DMS 273 treated with DMSO at 0.1 percent for 48 hours (cell line): Measurements from ENCODE around the gene PLK5.
"Not testable (repeated sequence)": the region's sequence is repeated elsewhere in the genome, so short reads cannot be mapped to it uniquely, and the experiment has no call there.

Experiments
- DNase-seq: peaks from one replicate; lab custom pipeline; 2025; lab: John Stamatoyannopoulos, UW

The PLK5 gene

GRCh38 chr19:1491114-1491848, 32.6 kb upstream of the PLK5 start, which contains the start of gene REEP6:
Gene REEP6 (plus strand): TSS chr19:1491181. CDS start chr19:1491270, 89 bp downstream.
- no peak for DNase-seq

DNA sequence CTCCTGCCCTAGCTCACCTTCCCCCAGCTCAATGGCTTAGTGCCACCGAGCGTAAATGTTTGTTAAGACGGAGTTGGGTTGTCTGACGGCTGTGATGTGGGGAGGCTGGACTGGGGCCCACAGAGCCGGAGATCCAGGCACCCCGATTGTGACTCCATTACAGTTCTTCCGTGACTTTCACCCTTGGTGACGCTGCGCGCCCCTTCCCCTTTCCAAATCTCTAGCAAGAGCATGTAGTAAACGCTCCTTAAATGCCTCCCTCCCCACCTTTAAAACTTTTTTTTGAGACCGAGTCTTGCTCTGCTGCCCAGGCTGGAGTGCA, 32.1 kb upstream of the PLK5 start:
- DNase-seq, result no peak

- DNase-seq, result no peak
Observed at GRCh38 chr19:1492474-1493006, 31.3 kb upstream of the PLK5 start.

DNA sequence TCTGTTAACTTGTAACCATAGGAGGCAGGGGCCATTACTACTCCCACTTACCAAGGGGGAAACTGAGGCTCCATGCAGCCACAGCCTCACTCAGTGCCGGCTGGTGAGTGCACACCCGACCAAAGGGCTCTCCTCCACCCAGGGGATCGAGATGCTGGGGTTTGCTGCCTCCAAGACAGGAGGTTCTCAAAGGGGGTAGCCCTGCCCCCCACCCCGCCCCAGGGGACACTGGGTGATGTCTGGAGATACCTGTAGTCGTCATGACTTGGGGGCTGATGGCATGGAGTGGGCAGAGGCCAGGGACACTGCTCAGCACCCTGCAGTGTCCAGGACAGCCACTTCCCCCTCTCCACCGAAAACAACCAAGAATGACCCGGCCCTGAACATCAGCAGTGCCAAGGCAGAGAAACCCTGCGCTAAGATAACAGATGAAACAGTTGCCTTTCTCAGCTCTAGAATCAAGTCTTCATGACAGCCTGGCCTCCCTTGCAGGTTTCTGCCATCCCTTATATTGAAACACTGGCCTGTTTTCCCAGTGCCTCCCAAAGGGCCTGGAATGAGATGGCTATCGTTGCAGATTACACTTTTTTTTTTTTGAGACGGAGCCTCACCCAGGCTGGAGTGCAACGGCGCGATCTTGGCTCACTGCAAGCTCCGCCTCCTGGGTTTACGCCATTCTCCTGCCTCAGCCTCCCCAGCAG, 29.6 kb upstream of the PLK5 start:
- DNase-seq, result no peak

DNA sequence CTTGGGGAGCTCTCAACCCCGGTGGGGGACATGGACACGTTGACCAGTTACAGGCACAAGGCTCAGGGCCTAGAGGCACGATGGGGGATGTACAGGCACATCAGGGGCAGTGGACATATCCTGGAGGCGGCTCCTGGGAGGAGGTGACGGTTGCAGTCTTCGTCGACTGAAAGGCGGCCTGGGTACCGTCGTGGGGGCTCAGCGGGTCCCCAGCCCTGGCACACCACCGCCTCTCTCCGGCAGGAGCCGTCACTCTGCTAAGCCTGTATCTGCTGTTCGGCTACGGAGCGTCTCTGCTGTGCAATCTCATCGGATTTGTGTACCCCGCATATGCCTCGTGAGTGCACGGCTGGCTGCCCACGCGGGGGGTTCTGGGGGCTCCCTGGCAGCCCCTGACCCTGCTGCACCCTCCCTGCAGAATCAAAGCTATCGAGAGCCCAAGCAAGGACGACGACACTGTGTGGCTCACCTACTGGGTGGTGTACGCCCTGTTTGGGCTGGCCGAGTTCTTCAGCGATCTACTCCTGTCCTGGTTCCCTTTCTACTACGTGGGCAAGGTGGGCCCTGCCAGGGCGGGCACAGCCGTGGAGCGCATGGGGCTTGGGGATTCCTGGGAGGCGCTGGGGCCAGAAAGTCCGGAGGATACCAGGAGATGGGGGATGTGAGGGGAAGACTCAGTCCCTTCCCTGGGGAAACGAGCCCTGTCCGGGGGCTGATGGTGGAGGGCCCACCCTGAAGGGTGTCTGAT, 28.7 kb upstream of the PLK5 start:
- DNase-seq, result no peak

DNA sequence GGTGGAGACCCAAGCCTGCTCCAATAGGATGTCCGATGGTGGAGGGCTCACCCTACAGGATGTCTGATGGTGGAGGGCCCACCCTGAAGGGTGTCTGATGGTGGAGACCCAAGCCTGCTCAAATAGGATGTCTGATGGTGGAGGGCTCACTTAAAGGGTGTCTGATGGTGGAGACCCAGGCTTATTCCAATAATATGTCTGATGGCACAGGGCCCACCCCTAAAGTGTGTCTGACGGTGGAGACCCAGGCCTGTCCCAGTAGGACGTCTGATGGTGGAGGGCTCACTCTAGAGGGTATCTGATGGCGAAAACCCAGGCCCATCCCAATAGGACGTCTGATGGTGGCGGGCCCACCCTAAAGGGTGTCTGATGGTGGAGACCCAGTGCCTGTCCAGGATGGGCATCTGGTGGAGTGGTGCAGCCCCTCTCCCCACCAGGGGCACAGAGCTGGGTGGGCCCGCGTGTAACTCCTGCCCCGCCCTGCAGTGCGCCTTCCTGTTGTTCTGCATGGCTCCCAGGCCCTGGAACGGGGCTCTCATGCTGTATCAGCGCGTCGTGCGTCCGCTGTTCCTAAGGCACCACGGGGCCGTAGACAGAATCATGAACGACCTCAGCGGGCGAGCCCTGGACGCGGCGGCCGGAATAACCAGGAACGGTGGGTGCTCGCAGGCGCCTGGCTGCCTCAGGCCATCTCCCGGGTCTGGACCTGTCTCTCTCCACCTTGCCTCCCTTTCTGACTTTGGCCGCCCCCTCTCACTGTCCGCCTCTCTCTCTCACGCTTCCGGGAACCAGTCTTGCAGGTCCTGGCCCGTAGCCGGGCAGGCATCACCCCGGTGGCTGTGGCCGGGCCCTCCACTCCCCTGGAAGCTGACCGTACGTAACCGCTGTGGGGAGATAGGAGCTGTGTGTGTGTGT, 27.8 kb upstream of the PLK5 start:
- DNase-seq, result no peak

GRCh38 chr19:1496714-1497577, 26.9 kb upstream of the PLK5 start:
- no peak for DNase-seq

DNA sequence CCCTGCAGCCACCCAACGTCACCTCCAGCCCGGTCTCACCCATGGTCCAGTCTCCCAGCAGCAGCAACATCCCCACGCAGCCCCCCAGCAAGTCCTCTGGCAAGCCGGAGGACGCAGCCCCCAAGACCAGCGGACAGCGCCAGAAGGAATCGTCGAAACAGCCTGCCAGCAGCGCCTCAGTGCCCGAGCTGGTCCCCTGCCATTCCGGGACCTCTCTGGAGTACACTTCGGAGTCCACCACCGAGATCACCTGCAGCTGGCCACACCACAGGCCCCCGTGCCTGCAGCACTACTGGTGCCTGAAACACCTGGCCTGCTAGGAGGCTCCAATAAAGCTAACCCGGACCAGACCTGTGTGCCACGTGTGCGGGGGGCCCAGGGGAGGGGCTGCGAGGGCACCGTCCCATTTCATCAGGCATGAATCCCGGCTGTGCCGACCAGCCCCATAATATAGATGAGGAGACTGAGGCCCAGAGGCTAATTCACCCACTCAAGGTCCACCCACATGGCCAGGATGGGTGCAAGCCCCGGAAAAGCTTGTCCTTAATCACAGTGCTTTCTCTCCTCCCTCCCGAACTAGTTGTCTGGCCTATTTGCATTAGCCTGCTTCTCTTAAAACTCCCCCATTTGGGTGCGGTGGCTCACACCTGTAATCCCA, 26.2 kb upstream of the PLK5 start:
- DNase-seq, result no peak

DNA sequence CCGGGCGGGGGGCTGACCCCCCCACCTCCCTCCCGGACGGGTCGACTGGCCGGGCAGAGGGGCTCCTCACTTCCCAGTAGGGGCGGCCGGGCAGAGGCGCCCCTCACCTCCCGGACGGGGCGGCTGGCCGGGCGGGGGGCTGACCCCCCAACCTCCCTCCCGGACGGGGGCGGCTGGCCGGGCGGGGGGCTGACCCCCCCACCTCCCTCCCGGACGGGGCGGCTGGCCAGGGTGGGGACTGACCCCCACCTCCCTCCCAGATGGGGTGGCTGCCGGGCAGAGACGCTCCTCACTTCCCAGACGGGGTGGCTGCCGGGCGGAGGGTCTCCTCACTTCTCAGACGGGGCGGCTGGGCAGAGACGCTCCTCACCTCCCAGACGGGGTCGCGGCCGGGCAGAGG, 24.6 kb upstream of the PLK5 start:
- DNase-seq, result not testable (repeated sequence)

GRCh38 chr19:1501200-1501595, 22.7 kb upstream of the PLK5 start:
- DNase-seq, result no peak

DNA sequence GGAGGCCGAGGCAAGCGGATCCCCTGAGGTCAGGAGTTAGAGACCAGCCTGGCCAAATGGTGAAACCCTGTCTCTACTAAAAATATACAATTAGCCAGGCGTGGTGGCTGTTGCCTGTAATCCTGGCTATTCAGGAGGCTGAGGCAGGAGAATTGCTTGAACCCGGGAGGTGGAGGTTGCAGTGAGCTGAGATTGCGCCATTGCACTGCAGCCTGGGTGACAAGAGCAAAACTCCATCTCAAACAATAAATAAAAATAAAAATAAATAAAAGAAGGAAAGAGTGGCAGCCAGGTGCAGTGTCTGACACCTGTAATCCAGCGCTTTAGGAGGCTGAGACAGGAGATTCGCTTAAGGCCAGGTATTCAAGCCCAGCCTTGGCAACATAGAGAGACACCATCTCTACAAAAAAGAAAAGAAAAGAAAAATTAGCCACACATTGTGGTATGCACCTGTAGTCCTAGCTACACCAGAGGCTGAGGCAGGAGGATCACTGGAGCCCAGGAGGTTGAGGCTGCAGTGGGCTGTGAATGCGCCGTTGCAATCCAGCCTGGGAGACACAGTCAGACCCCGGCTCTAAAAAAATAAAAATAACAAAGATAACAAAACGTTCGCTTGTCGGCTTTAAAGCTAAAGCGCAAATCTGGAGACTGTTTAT, 21.3 kb upstream of the PLK5 start:
- no peak for DNase-seq

DNA sequence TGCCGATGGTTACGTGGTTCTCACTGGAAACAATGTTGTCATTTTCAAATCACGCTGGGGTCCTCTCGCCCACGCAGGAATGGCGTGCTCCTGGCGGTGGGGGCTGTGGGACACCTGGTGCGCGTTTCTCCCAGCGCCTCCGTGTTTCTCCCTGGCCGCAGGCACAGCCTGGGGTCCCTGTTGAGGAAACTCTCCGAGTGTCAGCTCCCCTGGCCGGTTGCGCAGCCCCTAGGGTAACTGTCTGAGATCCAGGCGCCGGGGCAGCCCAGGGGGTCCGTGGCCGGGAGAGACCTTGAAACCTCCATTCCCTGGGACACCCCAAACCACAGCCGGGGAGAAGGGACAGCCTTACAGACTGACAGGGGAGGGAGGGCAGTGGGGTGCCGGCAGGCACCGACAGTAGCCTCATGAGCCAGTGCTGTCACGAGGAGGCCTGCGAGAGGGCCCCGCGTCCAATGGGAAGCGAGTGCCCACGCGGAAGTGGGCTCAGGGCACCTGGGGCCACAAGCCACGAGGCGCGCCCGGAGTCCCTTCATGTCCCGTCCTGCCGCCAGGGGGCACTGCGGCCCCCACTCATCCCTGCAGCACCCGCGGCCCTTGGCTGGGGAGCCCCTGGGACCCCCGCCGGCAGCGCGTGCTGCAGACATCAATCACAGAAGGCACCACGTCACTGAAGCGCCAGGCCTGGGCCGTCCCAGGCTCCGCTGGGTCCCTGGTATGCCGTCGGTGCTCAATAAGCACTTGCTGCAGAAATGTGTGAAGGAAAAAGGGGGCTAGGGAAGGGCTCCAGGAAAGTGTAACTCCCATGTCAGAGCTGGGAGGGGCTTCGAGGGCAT, 20.6 kb upstream of the PLK5 start:
- DNase-seq, result no peak

- DNase-seq, result no peak
Observed at GRCh38 chr19:1503925-1504773, 19.7 kb upstream of the PLK5 start.

DNA sequence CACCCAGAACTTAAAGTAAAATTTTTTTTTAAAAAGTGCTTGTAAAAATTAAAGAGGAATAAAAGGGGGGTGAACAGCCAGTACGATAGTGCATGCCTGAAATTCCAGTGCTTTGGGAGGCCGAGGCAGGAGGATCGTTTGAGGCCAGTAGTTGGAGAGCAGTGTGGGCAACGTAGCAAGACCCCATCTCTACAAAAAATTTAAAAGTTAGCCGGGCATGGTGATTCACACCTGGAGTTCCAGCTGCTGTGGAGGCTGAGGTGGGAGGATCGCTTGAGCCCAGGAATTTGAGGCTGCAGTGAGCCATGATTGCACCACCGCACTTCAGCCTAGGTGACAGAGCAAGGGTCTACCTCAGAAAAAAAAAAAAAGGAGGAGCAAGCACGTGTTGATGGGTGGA, 18.9 kb upstream of the PLK5 start:
- DNase-seq, result no peak

DNA sequence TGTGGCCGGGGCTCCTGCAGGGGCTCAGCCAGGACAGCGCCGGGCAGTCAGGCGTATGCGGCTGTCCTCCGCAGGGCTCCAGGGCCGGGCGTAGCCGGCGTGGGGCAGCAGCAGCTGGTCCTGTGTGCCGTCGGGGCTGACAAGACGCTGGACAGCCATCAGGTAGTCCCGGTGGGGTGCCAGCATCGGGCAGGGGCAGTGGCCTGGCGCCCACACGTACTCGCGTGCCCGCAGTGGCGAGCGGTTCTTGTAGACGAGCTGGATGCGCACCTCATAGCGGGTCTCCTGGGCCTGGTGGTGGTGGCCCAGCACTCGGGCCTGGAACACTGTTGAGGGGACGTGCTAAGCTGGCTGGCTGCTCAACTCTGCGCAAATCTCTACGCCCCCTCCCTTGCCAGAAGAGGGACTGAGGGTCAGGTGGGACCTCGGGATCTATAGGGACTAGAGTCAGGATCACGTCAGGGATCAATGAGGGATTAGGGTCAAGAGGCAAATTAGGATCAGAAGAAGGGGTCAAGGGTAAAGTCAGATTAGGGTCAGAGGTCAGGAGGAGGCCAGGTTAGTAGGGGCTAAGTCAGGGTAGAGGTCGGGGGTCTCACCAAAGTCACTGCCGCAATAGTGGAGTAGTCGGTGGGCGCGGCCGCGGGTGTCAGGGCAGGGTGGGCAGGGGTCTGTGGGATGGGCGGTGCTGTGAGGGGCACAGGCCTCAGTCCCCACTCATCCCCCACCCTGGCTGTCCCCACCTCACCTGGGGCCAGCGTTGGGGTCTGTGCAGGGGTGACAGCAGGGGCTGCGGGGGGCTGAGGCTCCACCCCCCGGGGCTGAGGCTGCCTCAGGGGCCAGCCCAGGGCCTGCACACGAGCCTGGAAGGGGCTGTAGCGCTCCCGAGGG, 17.6 kb upstream of the PLK5 start:
- no peak for DNase-seq

DNA sequence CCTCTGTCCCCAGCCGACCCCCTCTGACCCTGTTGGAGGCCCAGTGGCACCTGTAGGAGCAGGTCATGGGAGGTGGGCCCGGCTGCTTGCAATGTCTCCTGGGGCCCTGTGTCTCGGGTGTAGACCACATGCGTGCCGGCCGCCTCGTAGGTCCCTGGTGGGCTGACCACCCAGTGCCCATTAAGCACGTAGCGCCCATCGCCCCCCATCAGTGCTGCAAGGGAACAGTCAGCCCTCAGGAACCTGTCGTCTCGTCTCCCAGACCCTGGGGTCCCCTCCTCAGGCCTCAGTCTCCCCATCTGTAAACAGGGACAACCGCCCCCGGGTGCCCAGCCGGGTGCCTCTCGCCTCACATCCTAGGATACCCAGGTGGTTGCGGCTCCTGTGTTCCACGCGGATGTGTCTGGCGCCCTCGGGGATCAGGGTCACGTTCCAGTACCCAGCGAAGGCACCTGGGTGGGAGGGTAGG, 16.7 kb upstream of the PLK5 start:
- DNase-seq, result no peak
